Measurements from ENCODE around the gene TSC22D3.

TSC22D3 gene

DNA sequence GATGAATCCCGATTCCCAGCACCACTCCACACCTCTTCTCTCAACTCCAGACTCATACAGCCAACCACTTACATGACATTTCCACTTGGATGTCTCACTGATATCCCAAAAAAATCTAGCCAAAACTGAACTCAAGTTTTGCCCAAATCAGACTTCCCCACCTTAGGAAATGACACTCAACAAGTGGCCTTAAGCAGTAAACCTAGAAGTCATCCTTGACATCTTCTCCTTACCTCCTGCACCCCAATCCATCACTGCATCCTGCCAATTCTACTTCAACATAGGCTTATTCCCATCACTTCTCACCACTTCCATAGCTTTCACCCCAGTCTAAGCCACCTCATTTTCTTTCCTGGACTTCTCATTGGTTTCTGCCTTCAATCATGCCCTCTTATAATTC is 108.2 kb downstream of the TSC22D3 start:
- in situ Hi-C loops (cut with MboI; ENCODE audit: low sequenced_read_pairs), result loop anchor here (25.0 kb wide), 1 partner anchor 120 kb away; the partner anchor contains the start of genes NCBP2L and TSC22D3

DNA sequence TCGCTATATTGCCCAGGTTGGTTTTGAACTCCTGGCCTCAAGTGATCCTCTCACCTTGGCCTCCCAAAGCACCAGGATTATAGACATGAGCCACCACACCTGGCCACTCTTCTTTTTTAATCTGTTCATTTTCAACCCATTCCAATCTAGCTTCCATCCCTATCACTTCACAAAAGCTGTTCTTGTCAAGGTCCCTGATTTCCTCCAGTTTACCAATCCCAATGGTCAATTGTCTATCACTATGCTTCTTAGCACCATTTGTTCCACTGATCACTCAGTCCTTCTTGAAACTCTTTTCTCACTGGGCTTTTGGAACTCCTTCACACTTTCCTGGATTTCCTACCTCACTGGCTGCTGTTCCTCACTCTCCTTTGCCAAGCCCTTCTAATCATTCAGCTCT is 108.7 kb downstream of the TSC22D3 start:
- in situ Hi-C loops (cut with MboI; ENCODE audit: low sequenced_read_pairs), result loop anchor here (25.0 kb wide), 1 partner anchor 120 kb away; the partner anchor contains the start of genes NCBP2L and TSC22D3

Data from HL-60/S4 treated with retinoic acid at 250 ng/mL for 4 days and 3 days (cell line).